ENCODE measurements around the gene GOLGA1. TPM values are rescaled to one million over a fixed set of nuclear protein-coding genes. Genes with fewer than 3 reads are reported as not detected.

Gene GOLGA1
- total and polyA plus RNA-seq, 2 of the 13 experiments (the other 11 are each of a cell fraction or from before 2014, with no cell fraction given): 12.7 to 15.9 TPM

- TF ChIP-seq SNAPC5 (CRISPR knock-in tag; IDR thresholded peaks at IDR 0.05; ENCODE audit: borderline replicate concordance) (no peak), MEIS1 (CRISPR knock-in tag; IDR thresholded peaks at IDR 0.05; ENCODE audit: borderline replicate concordance) (peak; percentile 77; the same call in 1 of the 2 replicates), MTA3 (CRISPR knock-in tag; IDR thresholded peaks at IDR 0.05) (no peak), STAT5B (CRISPR knock-in tag; IDR thresholded peaks at IDR 0.05) (no peak), BRD4 (CRISPR knock-in tag; IDR thresholded peaks at IDR 0.05) (peak; percentile 16), ZNF703 (CRISPR knock-in tag; IDR thresholded peaks at IDR 0.05; ENCODE audit: borderline replicate concordance) (peak; percentile 92; the same call in 1 of the 2 replicates), ZNF619 (CRISPR knock-in tag; IDR thresholded peaks at IDR 0.05) (no peak), ZNF776 (CRISPR knock-in tag; IDR thresholded peaks at IDR 0.05) (0 out of 2 replicates have a peak, but pooled peaks have one; percentile 22), KLF16 (CRISPR knock-in tag; IDR thresholded peaks at IDR 0.05) (peak; percentile 52 to 74; a peak in 1 of 4 replicates), ZNF784 (CRISPR knock-in tag; IDR thresholded peaks at IDR 0.05; ENCODE audit: borderline replicate concordance) (no peak), CREBL2 (CRISPR knock-in tag; IDR thresholded peaks at IDR 0.05; ENCODE audit: borderline replicate concordance) (no peak; the same call in 1 of the 2 replicates), CC2D1A (CRISPR knock-in tag; IDR thresholded peaks at IDR 0.05) (0 out of 2 replicates have a peak, but pooled peaks have one; percentile 45), CSRNP2 (CRISPR knock-in tag; conservative IDR thresholded peaks at IDR 0.05; ENCODE audit: low read depth) (no peak), ZNF570 (CRISPR knock-in tag; IDR thresholded peaks at IDR 0.05; ENCODE audit: borderline replicate concordance) (no peak), ZBTB1 (CRISPR knock-in tag; IDR thresholded peaks at IDR 0.05; ENCODE audit: borderline replicate concordance) (no peak), THYN1 (CRISPR knock-in tag; IDR thresholded peaks at IDR 0.05; ENCODE audit: borderline replicate concordance, low read depth) (no peak), ZNF3 (CRISPR knock-in tag; IDR thresholded peaks at IDR 0.05) (no peak), ZNF891 (CRISPR knock-in tag; IDR thresholded peaks at IDR 0.05) (peak; percentile 87), PLSCR1 (CRISPR knock-in tag; IDR thresholded peaks at IDR 0.05; ENCODE audit: borderline replicate concordance) (no peak), ZNF337 (CRISPR knock-in tag; IDR thresholded peaks at IDR 0.05; ENCODE audit: borderline replicate concordance, low read depth) (0 out of 2 replicates have a peak, but pooled peaks have one; percentile 29), XRCC5 (optimal IDR thresholded peaks at IDR 0.05; ENCODE audit: low read length) (no peak), ZNF496 (CRISPR knock-in tag; IDR thresholded peaks at IDR 0.05; ENCODE audit: insufficient replicate concordance) (no peak), NFYC (CRISPR knock-in tag; IDR thresholded peaks at IDR 0.05) (peak; percentile 45; the same call in 1 of the 2 replicates), RAD21 (CRISPR knock-in tag; IDR thresholded peaks at IDR 0.05) (0 out of 2 replicates have a peak, but pooled peaks have one; percentile 7), ATAD3A (CRISPR knock-in tag; IDR thresholded peaks at IDR 0.05) (no peak)
Measured at GRCh38 chr9:124940894-124941678, at the start of gene GOLGA1 (continued).

All from HepG2 (cell line).